Liver (tissue), 9 donors: Measurements from ENCODE around the gene CTSA. TPM values are rescaled to one million over a fixed set of nuclear protein-coding genes. Genes with fewer than 3 reads are reported as not detected.

ENCODE experiments used
- DNase-seq: peaks from one replicate; pipeline ENCODE4 v3.0.0-alpha.2; 2017; ENCODE audit warnings: low spot score
- H3K27ac ChIP-seq, 2 donors: one replicate each; pipeline ENCODE4 v1.7.0; 2013; ENCODE audit warnings: inconsistent platforms in 2 of 2, low read length in 2 of 2, control low read depth in 1 of 2, low read depth in 1 of 2, mild to moderate bottlenecking in 1 of 2
- H3K27me3 ChIP-seq, 4 donors: one replicate each; pipeline versions ENCODE4 v1.6.1 to v1.7.0; 2013; ENCODE audit warnings: low read length in 3 of 4, inconsistent platforms in 1 of 4, mild to moderate bottlenecking in 1 of 4, moderate library complexity in 1 of 4; ENCODE audit not compliant: control insufficient read depth in 4 of 4, insufficient read depth in 4 of 4
- H3K36me3 ChIP-seq, 4 donors: one replicate each; pipeline versions ENCODE4 v1.6.1 to v1.7.0; 2013; ENCODE audit warnings: low read length in 3 of 4, mild to moderate bottlenecking in 3 of 4, low read depth in 1 of 4, moderate library complexity in 1 of 4; ENCODE audit not compliant: control insufficient read depth in 4 of 4, insufficient read depth in 3 of 4
- H3K4me1 ChIP-seq, 4 donors: one replicate each; pipeline versions ENCODE4 v1.6.1 to v1.7.0; 2013; ENCODE audit warnings: low read length in 3 of 4, mild to moderate bottlenecking in 3 of 4, moderate library complexity in 1 of 4; ENCODE audit not compliant: control insufficient read depth in 4 of 4, insufficient read depth in 4 of 4
- H3K4me3 ChIP-seq, 3 donors: one replicate each; pipeline versions ENCODE4 v1.6.1 to v1.7.0; 2013; ENCODE audit warnings: low read length in 3 of 3, control low read depth in 1 of 3, low read depth in 1 of 3, mild to moderate bottlenecking in 1 of 3
- H3K9ac ChIP-seq, 2 donors: one replicate each; pipeline ENCODE4 v1.7.0; 2013; ENCODE audit warnings: low read length in 2 of 2, mild to moderate bottlenecking in 2 of 2, moderate library complexity in 2 of 2, control low read depth in 1 of 2, low read depth in 1 of 2
- H3K9me3 ChIP-seq, 4 donors: one replicate each; pipeline versions ENCODE4 v1.6.1 to v1.7.0; 2013; ENCODE audit warnings: low read length in 3 of 4; ENCODE audit not compliant: control insufficient read depth in 4 of 4
- EGR1 ChIP-seq, 2 donors: IDR thresholded peaks; 2 replicates each; pipeline ENCODE4 v1.6.1; 2016 to 2018; ENCODE audit warnings: antibody characterized with exemption in 2 of 2, low read depth in 2 of 2
- FOXA1 ChIP-seq: IDR thresholded peaks from 2 replicates; pipeline ENCODE4 v1.6.1; 2016; ENCODE audit warnings: antibody characterized with exemption
- HNF4A ChIP-seq, 2 donors: conservative IDR thresholded peaks; 2 replicates each; pipeline ENCODE4 v1.6.1; 2016; ENCODE audit warnings: antibody characterized with exemption in 2 of 2, mild to moderate bottlenecking in 2 of 2
- HNF4G ChIP-seq: IDR thresholded peaks from 2 replicates; pipeline ENCODE4 v1.6.1; 2016; ENCODE audit warnings: antibody characterized with exemption
- NR2F2 ChIP-seq: IDR thresholded peaks from 2 replicates; pipeline ENCODE4 v1.6.1; 2016; ENCODE audit warnings: antibody characterized with exemption
- RAD21 ChIP-seq, 2 donors: IDR thresholded peaks; 2 replicates each; pipeline ENCODE4 v1.6.1; 2016; ENCODE audit warnings: antibody characterized with exemption in 2 of 2, mild to moderate bottlenecking in 2 of 2
- RXRA ChIP-seq, 2 donors: IDR thresholded peaks; 2 replicates each; pipeline ENCODE4 v1.6.1; 2017 to 2018; ENCODE audit warnings: antibody characterized with exemption in 2 of 2, mild to moderate bottlenecking in 1 of 2
- SP1 ChIP-seq: IDR thresholded peaks from 2 replicates; pipeline ENCODE4 v1.6.1; 2018; ENCODE audit warnings: antibody characterized with exemption, mild to moderate bottlenecking
- TAF1 ChIP-seq: conservative IDR thresholded peaks from 2 replicates; pipeline ENCODE4 v1.6.1; 2016; ENCODE audit warnings: antibody characterized with exemption, mild to moderate bottlenecking
- YY1 ChIP-seq: IDR thresholded peaks from 2 replicates; pipeline ENCODE4 v1.6.1; 2016; ENCODE audit warnings: antibody characterized with exemption, mild to moderate bottlenecking
- WGBS: extraction: QIAGEN DNeasy Blood & Tissue Kit; methylation state at CpG from one replicate; pipeline ENCODE4 v1.1.7; 2013; 5-methylcytosine and 5-hydroxymethylcytosine counted together
- polyA plus RNA-seq, 2 donors: library from polyadenylated mRNA; stranded (reverse) in 1 of 2; unstranded in 1 of 2; fragments of 200-250 nt in 1 of 2; fragments of >200 nt in 1 of 2; fragmentation: Nextera tagmentation in 1 of 2; extraction: Ambion mirVana in 1 of 2; gene quantifications; one replicate each; pipeline versions ENCODE4 v1.2.1 to v1.2.3, GENCODE V29; 2013 to 2015
- total RNA-seq, 2 donors: library from RNA; depleted of rRNA; stranded (reverse); fragments of >200 nt; gene quantifications; one replicate each; pipeline ENCODE4 v1.2.3, GENCODE V29; 2014
- TF ChIP-seq, protein P1 (sequence below): IDR thresholded peaks from 2 replicates; pipeline ENCODE4 v1.6.1; 2016; ENCODE audit warnings: antibody characterized with exemption
- TF ChIP-seq, protein P2 (sequence below): IDR thresholded peaks from 2 replicates; pipeline ENCODE4 v1.6.1; 2016; ENCODE audit warnings: antibody characterized with exemption, mild to moderate bottlenecking
- TF ChIP-seq, protein P3 (sequence below): IDR thresholded peaks from 2 replicates; pipeline ENCODE4 v1.6.1; 2016; ENCODE audit warnings: antibody characterized with exemption
- TF ChIP-seq, protein P4 (sequence below): fragments of 150-350 bp; IDR thresholded peaks from 2 replicates; pipeline ENCODE4 v1.5.1; 2017; ENCODE audit warnings: improper control_type of control experiment, low read depth, low read length; ENCODE audit not compliant: missing input control
- TF ChIP-seq, protein P5 (sequence below): IDR thresholded peaks from 2 replicates; pipeline ENCODE4 v1.6.1; 2016; ENCODE audit warnings: antibody characterized with exemption
- donor health status: healthy.
- donor health status: healthy.
- donor health status: healthy.
- donor health status: healthy.
- donor health status: healthy.

The CTSA gene
- total and polyA plus RNA-seq, 4 donors, result 45.6 to 151 (median 76.4) TPM

DNA sequence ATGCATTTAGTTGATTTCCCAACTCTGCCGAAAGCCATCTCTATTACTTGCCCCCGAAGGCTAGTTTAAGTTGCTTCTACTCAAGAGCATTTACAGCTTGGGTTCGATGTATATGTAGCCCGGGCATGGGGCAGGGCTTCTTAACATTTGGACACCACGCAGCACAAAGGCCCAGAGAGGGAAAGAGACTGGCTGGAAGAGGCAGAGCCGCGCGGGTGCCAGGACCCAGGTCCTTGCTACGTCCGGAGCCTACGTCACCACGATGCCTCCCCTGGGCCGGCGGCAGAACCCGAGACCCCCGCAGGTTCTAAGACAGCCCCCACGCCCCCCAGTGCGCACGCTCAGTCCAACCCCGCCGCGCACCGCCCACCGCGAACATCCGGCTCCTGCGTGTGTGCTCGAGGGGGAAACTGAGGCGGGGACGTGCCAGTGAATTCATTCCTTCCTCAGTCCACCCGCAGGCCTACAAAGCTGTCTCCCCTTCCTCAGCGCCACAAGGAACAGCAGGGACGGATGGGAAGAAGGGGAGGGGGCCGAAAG, 43.0 kb downstream of the CTSA start:
- H3K27me3 ChIP-seq, result no peaks in the 10 kb centered on the region
- under 1% methylated on average over 34 of the region's 34 CpGs for WGBS
- peaks cover 7 to 27% (median 18%) of the 10 kb centered on the region in 4 donors for H3K4me1 ChIP-seq
- TF ChIP-seq, protein P1, sequence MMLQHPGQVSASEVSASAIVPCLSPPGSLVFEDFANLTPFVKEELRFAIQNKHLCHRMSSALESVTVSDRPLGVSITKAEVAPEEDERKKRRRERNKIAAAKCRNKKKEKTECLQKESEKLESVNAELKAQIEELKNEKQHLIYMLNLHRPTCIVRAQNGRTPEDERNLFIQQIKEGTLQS, result no peak
- no peak for TF ChIP-seq RXRA (IDR thresholded peaks at IDR 0.05)
- H3K36me3 ChIP-seq, result peaks cover 2 to 19% (median 17%) of the 10 kb centered on the region in 4 donors
- H3K4me3 ChIP-seq, result peak overlapping the region; percentile 58 to 71 (median 65)
- no peak for DNase-seq
- peak overlapping the region; percentile 5 to 69 for H3K9ac ChIP-seq
- H3K27ac ChIP-seq, result peak overlapping the region; percentile 93 to 98
- H3K9me3 ChIP-seq, result no peaks in the 10 kb centered on the region

DNA sequence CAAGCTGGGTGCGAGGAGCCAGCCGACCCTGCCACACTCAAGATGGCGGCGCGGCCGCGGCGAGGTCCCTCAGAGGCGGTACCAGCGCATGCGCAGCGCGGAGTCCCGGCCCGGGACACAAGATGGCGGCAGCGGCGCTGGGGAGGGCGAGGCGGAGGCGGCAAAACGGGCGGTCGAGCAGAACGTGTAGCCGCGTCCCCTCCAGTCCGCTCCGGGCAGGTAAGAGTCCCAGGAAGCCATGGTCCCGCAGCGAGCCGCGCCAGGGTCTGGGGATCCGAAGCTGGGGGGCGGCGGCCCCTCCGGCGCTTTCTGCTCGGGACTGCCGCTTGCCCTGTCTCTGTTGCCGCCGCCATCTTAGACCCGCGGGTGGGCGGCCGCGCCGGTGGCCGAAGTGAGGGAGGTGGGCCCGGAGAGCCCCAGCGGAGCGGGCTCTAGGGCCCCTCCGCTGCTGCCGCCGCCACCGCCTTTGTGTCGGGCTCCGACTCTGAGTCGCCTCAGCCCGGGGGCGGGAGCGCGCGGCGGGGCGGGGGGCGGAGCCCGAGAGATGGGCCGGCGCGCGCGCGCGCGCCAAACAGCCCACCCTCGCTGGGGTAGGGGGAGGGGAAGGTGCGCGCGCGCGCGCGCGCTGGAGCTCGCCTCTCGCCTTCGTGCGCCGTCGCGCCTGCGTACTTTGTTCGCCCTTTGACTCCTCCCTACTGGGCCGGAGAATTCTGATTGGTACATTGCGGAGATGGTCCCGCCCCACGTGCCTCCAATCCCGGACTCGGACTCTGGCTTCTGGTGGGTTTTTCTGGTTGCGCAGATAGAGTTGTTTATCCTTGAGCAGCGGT, 43.7 kb downstream of the CTSA start, which contains the start of gene PCIF1:
Gene PCIF1 (plus strand): TSS at position 98 of the 830 bp plus-strand sequence. CDS start 4,317 bp downstream, outside the sequence.
- Histone ChIP-seq H3K4me1 (peaks cover 7 to 27% (median 18%) of the 10 kb centered on the region in 4 donors), H3K9ac (peak within 1 kb of the TSS; percentile 95 to 97), H3K27me3 (no peaks in the 10 kb centered on the region), H3K27ac (peak within 1 kb of the TSS; percentile 93 to 98), H3K9me3 (no peaks in the 10 kb centered on the region), H3K36me3 (peaks cover 2 to 26% (median 24%) of the 10 kb centered on the region in 4 donors), H3K4me3 (peak within 1 kb of the TSS; percentile 71 to 86 (median 80))
- TF ChIP-seq RAD21 (IDR thresholded peaks at IDR 0.05), result peak; percentile 10 to 34
- peak; percentile 28 for TF ChIP-seq NR2F2
- TF ChIP-seq, protein P2, sequence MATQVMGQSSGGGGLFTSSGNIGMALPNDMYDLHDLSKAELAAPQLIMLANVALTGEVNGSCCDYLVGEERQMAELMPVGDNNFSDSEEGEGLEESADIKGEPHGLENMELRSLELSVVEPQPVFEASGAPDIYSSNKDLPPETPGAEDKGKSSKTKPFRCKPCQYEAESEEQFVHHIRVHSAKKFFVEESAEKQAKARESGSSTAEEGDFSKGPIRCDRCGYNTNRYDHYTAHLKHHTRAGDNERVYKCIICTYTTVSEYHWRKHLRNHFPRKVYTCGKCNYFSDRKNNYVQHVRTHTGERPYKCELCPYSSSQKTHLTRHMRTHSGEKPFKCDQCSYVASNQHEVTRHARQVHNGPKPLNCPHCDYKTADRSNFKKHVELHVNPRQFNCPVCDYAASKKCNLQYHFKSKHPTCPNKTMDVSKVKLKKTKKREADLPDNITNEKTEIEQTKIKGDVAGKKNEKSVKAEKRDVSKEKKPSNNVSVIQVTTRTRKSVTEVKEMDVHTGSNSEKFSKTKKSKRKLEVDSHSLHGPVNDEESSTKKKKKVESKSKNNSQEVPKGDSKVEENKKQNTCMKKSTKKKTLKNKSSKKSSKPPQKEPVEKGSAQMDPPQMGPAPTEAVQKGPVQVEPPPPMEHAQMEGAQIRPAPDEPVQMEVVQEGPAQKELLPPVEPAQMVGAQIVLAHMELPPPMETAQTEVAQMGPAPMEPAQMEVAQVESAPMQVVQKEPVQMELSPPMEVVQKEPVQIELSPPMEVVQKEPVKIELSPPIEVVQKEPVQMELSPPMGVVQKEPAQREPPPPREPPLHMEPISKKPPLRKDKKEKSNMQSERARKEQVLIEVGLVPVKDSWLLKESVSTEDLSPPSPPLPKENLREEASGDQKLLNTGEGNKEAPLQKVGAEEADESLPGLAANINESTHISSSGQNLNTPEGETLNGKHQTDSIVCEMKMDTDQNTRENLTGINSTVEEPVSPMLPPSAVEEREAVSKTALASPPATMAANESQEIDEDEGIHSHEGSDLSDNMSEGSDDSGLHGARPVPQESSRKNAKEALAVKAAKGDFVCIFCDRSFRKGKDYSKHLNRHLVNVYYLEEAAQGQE, result peak; percentile 56
- TF ChIP-seq, protein P1, result no peak
- peak; percentile 57 for TF ChIP-seq TAF1
- TF ChIP-seq EGR1 (IDR thresholded peaks at IDR 0.05; ENCODE audit: low read depth in 2 of 2), result no peak
- TF ChIP-seq, protein P3, sequence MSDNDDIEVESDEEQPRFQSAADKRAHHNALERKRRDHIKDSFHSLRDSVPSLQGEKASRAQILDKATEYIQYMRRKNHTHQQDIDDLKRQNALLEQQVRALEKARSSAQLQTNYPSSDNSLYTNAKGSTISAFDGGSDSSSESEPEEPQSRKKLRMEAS, result no peak
- peak; percentile 59 for TF ChIP-seq SP1
- TF ChIP-seq, protein P4, sequence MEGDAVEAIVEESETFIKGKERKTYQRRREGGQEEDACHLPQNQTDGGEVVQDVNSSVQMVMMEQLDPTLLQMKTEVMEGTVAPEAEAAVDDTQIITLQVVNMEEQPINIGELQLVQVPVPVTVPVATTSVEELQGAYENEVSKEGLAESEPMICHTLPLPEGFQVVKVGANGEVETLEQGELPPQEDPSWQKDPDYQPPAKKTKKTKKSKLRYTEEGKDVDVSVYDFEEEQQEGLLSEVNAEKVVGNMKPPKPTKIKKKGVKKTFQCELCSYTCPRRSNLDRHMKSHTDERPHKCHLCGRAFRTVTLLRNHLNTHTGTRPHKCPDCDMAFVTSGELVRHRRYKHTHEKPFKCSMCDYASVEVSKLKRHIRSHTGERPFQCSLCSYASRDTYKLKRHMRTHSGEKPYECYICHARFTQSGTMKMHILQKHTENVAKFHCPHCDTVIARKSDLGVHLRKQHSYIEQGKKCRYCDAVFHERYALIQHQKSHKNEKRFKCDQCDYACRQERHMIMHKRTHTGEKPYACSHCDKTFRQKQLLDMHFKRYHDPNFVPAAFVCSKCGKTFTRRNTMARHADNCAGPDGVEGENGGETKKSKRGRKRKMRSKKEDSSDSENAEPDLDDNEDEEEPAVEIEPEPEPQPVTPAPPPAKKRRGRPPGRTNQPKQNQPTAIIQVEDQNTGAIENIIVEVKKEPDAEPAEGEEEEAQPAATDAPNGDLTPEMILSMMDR, result no peak
- TF ChIP-seq HNF4G, result no peak
- TF ChIP-seq, protein P5, sequence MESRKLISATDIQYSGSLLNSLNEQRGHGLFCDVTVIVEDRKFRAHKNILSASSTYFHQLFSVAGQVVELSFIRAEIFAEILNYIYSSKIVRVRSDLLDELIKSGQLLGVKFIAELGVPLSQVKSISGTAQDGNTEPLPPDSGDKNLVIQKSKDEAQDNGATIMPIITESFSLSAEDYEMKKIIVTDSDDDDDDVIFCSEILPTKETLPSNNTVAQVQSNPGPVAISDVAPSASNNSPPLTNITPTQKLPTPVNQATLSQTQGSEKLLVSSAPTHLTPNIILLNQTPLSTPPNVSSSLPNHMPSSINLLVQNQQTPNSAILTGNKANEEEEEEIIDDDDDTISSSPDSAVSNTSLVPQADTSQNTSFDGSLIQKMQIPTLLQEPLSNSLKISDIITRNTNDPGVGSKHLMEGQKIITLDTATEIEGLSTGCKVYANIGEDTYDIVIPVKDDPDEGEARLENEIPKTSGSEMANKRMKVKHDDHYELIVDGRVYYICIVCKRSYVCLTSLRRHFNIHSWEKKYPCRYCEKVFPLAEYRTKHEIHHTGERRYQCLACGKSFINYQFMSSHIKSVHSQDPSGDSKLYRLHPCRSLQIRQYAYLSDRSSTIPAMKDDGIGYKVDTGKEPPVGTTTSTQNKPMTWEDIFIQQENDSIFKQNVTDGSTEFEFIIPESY, result no peak
- TF ChIP-seq YY1, result peak; percentile 100
- no peak for TF ChIP-seq FOXA1
- peak; percentile 37 to 58 for TF ChIP-seq HNF4A (conservative IDR thresholded peaks at IDR 0.05)
- TF ChIP-seq RXRA (IDR thresholded peaks at IDR 0.05), result no peak
- WGBS, result under 1% methylated on average over 102 of the region's 102 CpGs
- DNase-seq, result peak; percentile 98
